HG03175 (cell line): Measurements from ENCODE around the gene GPER1.

Source experiments
- ATAC-seq: cut with Tn5 transposase; IDR thresholded peaks from one replicate; pipeline ENCODE4 v1.9.1; 2021; ENCODE audit warnings: mild to moderate bottlenecking, moderate library complexity; ENCODE audit not compliant: unreplicated experiment

The GPER1 gene

DNA sequence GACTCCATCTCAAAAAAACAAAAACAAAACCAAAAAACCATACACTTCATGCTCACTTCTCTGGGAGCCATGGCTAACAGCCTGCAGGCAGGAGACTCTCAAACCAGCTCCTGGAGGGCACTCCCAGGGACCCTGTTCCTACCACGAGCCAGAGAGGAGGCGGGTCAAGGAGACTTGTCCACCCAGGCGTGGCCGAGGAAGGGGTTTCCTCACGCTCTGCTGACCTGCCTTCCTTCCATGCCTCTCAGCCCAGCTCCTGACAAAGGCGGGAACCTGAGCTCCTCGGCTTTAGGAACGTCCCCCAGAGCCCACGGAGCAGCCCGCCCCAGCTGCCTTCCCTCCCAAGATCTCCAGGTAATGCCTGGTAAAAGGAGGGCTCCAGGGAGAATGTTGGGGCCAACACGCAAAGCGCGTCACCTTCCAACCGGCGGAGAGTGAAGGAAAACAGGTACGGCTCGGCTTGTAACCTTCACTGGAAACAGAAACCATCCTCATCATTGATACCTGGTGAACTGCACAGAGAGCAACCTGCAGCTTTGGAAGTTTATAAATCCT, 34.0 kb upstream of the GPER1 start:
- ATAC-seq, result no peak

DNA sequence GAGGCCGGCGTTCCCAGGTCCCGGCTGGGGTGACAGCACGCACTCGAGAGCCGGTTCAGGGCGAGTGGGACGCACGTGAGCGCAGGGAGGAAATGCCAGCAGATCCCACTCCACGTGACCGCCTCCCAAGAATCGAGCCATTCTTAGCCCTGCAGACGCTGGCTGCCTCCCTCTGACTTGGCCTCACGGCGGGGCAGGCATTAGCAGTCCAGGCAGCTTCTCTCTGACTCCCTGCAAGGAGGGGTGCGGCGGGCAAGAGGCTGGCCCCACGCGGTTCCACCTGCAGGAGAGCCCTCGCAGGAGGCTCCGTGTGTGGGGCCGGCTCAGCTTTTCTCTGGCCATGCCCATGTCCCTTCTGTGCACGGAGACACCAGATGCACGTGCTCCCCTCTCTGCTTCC, 33.5 kb upstream of the GPER1 start:
- no peak for ATAC-seq

DNA sequence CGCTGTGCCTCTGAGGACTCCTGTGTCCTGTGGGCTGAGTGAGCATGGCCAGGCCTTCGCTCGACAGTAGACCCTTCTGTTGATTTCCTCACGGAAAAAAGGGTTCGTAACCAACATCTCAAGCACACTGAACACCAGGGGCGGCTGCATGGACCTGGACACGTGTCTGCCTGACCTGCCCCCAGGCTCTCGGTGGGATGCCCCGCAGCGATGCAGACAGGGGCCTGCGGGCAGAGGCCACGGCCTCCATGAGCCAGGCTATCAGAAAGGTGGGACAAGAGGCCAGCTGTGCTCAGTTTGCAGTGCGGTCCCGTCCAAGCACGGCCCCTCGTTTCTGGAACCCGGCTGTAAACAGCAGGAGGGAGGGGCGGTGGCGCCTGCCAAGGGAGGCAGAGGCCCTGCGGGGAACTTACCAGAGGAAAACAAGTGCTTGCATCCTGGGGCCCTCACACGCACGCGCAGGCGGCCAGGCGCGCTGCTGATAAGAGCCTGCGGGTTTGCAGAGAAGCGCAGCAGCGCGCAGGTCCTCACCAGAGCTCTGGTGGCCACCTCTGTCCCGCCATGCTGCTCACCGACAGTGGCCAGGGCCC, 33.0 kb upstream of the GPER1 start:
- ATAC-seq, result no peak

DNA sequence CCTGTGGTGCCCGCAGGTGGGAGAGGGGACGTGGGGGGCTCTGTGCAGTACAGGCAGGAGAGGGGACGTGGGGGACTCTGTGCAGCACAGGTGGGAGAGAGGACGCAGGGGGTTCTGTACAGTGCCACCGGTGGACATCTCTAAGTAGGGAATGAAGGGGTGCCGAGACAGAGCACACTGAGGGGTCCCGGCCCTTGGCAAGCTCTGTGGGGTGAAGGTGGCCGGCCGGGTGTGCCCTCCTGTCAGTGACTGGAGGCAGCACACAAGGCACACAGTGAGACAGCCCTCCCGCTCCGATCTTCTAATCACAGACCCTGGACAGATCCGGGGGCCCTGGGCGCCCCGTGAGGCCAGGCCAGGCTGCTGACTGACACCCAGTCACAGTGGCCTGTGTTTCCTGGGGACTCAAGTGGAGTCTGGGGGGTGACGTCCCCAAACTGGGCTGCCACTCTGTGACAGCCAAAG, 32.4 kb upstream of the GPER1 start:
- no peak for ATAC-seq

DNA sequence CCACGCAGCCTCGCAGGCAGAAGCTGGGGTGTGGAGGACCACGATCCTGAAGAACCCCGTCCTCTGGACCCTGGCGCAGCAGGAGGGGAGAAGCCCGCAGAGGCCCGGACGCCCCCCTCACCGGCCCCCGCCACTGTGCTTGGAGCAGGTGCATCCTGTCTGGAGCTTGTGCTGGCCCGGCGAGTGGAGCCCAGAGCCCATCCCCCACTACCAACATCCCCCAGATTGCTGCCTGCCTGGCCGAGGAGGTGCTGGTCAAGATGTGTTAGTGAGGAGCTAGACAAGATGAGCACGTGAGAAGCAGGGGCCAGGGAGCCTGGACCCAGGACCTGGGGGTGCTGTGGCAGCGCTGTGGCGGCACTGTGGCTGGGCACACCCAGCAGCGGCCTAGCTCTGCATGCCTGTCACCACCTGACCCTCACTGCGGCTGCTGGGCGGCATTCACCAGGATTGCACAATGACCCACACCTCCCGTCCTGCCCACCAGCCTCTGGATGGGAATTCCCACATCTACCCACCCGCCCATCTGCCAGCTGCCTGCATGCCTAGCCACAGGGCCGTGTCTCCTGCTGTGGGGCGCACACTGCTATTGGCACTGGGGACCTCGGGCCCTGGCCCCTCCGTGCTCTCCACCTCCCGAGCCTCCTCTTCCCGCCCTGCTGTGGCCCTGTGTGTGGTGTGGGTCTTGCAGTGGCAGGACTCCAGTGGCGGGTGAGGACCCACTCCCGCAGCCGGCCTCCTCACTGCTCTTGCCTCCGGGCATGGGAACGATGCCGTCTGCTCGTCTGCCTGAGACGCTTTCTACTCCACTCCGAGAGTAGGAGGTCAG, 31.7 kb upstream of the GPER1 start:
- no peak for ATAC-seq

DNA sequence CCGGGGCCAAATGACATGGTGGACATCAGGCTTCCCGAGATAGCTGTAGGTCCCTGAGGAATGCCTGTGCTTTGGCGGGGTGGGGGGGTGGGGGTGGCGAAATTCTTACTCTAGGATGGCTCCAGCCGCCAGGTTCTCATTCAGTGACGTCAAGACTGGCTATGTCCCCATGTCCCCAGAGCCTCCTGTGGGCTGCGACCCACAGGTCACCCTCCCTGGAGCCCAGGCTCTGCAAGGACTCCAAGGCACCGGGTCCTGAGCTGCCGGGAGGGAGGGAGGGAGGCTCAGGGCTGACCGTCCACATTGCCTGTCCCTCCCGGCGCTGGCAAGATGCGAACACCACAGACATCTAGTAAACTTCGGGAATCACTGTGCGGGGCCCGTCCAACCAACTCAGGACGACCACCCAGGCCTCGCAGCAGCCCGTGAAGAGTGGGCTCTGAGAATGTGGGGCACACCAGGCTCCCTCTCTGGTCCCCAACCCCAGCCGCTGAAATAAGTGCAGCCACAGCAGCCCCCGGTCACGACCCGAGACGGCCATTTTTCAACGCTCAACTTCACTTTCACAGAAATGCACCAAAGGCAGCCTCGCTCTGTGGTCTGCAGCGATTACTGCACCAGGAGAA, 31.0 kb upstream of the GPER1 start:
- ATAC-seq, result no peak

DNA sequence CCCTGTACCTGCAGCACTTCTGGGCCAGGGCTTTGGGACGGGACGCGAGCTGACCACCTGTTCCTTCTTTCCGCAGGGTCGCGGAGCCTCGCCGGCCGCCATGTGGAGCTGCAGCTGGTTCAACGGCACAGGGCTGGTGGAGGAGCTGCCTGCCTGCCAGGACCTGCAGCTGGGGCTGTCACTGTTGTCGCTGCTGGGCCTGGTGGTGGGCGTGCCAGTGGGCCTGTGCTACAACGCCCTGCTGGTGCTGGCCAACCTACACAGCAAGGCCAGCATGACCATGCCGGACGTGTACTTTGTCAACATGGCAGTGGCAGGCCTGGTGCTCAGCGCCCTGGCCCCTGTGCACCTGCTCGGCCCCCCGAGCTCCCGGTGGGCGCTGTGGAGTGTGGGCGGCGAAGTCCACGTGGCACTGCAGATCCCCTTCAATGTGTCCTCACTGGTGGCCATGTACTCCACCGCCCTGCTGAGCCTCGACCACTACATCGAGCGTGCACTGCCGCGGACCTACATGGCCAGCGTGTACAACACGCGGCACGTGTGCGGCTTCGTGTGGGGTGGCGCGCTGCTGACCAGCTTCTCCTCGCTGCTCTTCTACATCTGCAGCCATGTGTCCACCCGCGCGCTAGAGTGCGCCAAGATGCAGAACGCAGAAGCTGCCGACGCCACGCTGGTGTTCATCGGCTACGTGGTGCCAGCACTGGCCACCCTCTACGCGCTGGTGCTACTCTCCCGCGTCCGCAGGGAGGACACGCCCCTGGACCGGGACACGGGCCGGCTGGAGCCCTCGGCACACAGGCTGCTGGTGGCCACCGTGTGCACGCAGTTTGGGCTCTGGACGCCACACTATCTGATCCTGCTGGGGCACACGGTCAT, 30.3 kb upstream of the GPER1 start:
- no peak for ATAC-seq

DNA sequence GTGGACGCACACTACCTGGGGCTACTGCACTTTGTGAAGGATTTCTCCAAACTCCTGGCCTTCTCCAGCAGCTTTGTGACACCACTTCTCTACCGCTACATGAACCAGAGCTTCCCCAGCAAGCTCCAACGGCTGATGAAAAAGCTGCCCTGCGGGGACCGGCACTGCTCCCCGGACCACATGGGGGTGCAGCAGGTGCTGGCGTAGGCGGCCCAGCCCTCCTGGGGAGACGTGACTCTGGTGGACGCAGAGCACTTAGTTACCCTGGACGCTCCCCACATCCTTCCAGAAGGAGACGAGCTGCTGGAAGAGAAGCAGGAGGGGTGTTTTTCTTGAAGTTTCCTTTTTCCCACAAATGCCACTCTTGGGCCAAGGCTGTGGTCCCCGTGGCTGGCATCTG, 29.6 kb upstream of the GPER1 start:
- no peak for ATAC-seq

DNA sequence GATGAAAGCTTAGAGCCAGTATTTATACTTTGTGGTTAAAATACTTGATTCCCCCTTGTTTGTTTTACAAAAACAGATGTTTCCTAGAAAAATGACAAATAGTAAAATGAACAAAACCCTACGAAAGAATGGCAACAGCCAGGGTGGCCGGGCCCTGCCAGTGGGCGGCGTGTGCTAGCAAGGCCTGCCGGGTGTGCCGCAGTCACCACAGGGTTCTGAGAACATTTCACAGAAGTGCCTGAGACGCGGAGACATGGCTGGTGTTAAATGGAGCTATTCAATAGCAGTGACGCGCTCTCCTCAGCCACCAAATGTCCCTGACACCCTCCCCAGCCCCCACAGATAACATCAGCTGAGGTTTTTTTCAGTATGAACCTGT, 29.1 kb upstream of the GPER1 start:
- no peak for ATAC-seq

DNA sequence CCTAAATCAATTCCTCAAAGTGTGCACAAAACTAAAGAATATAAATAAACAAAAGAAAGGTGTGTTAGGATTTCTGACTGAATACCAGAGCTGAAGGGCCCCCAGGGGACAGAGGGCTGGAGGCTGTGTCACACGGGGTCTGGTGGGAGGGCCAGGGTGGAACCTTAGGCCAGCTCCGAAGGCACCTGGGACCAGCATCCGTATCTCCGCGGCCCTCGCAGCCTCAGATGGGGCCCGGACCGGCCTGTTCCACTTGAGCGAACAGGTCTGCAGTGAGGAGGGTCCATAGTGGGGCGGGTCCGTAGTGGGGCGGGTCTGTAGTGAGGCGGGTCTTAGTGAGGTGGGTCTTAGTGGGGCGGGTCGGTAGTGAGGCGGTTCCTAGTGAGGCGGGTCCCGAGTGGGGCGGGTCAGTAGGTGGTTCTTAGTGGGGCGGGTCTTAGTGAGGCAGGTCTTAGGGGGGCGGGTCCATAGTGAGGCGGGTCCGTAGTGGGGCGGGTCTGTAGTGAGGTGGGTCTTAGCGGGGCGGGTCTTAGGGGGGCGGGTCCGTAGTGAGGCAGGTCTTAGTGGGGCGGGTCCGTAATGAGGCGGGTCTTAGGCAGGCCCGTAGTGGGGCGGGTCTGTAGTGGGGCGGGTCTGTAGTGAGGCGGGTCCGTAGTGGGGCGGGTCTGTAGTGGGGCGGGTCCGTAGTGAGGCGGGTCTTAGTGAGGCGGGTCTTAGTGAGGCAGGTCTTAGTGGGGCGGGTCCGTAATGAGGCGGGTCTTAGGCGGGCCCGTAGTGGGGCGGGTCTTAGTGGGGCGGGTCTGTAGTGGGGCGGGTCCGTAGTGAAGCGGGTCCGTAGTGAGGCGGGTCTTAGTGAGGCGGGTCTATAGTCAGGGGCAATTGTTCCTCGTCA, 28.5 kb upstream of the GPER1 start:
- ATAC-seq, result no peak

DNA sequence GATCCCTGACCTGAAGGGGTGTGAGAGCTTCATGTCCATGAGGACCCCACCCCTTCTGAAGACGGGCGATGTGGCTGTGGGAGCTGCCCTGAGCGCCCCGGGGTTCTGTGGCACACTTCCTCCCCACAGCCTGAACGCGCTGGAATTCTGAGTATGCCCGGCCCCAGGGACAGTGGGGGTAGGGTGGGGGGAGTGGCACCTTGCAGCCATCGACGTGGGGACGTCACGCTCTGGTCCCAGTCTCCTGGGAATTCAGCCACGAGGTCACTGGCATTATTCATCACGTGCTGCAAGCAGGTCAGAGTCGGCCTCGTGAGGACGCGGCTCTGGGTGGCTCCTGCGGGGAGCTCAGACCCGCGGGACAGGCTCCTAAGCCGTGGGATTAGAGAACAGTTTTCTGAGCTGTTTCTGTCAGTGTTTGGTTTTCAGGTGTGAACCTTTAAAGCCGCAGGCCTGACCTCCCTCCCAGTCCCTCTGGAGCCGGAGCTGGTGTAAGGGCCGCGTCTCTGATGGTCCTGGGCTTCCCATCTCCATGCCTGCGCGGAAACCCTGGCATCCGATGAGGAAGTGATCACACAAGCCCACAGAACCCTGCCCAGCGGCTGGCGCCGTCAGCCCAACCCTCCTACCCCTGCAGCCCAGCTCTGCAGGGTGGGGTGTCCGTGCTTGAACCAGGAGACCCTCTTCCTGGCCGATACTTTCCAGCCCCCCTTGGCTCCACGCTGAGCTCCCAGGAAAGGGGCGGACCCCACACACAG, 27.4 kb upstream of the GPER1 start:
- no peak for ATAC-seq

DNA sequence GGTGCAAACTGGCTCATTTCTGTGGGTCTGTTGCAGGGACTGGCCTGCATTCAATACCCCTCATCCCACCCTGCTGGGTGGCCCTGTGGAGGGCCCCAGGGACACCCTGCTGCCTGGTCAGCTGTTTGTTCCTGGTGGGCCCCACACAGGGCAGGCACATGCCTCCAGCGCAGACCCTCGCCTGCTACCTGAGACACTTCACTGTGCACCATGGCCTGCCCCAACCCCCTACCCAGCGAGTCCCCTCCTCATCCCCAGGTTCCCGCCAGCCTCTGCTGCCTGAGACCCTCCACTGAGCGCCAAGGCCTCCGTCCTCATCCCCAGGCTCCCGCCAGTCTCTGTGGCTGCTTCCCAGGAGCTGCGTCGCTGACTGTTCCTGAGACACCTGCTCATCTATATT, 26.7 kb upstream of the GPER1 start:
- ATAC-seq, result no peak

DNA sequence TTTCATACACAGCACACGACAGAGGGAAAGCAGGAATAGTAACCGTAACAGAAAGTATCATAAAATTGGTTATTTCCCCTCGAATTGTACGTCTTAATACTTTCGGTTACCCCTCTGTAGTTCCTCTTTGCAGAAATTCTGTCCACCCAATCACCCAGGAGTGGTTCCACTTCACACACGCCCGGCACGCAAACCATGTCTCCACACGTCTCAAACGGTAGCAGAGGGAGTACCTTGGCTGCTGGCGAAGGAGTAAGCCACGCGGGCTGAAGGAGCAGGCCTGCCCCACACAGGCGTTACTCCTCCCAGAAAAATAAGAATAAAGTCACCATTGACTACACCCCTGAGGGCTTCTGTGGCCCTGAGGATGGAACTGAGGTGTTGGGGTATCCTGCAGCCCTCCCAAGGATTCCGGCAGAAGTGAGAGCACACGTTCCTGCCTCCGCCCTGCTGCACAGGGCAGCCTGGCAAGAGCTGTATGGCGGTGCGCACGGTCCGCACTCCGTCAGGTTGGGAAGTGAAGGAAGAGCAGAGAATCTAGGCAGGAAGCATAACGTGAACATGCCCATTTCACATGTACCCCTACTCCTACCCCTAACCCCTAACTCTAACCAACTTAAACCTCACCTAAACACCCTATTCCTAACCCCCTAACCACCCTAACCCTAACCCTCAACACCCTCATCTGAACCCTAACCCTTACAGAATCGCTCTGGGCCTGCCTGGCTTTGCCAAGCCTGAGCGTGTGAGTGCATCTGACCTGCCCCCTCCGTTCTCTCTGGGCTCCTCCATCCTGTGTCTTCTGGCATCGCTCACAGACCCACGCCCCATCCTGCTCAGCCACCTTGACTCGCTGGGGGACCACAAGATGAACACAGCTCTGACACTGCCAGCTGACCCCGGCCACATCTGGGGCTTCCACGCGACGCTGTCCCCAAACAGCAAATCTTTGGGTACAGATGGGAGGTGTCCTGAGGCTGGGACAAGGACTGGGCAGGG, 25.3 kb upstream of the GPER1 start:
- ATAC-seq, result peak; percentile 51

DNA sequence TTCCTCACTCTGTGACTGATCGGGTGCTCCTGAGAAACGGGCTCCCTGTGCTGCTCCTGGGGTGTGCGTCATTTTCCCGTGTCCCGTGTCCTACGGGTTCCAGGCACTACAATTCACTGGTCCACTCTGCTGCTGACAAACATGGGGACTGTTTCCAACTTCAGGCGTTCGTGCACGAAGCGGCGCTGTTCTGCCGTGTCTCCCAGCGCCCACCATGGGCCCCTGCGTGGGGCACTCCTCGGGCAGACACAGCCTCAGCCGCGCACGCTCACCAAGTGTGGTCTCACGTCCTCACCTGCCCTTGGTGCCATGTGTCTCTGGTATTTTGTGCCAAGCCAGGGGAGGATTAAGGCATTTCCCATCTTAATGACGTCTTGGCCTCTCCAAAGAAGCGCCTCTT, 24.6 kb upstream of the GPER1 start:
- ATAC-seq, result no peak

DNA sequence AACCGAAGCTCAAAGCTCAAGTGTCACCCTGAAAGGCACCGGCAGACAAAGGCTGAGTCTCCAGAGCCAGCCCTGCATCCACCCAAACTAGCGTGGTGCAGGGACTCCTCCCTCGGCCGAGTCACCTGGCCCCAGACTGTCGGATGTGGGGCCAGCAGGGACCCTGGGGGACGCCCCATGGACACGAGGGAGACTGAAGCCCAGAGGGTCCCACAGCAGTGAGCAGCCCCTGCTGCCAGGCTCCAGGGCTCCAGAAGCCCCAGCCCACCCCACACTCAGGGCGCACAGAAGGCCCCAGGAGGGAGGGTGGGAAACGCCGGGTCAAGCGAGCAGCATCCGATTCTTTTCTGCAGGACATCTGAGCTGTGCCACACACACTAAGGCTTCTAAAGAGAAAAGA, 23.3 kb upstream of the GPER1 start:
- no peak for ATAC-seq

DNA sequence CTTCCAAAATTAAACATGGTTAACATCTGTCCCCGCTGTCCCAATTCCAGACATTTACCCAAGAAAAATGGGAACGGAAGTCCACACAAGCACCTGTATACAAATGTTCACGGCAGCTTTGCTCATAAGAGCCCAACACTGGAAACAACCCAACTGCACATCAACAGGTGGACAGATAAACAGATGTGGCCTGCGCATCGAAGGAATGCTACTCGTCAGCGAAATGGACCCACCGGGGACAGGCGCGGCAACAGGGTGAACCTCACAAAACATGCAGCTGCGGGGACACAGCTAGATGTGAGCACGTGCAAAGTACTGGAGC, 22.7 kb upstream of the GPER1 start:
- no peak for ATAC-seq

DNA sequence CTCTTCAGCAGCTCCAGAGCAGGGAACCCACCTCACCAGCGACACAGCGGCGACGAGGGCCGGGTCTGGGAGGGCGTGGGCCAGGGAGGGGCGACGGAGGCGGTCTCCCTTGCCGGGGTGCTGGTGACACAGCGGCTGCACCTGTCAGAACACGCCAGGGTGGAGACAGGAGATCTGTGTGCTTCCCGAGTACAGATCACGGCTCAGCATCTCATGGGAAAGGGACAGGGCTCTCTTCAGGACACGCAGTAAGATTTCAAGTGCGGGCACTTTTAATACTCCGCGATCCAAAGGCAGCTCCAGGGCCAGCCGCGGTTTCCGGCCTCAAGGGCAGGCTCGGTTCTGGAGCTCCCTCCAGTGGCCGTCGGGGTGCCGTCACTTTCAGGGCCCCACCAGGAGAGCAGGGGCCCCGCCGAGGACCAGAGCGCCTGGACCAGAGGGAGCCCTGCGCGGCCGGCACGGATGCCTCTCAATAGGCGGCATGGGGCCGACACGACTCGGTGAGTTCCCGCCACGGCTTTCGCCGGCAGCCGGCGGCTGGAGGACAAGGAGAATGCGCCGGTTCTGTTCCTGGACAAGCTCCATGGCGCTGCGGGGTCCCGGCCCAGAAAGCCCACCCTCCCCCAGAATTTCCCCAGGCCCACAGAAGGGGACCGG, 22.2 kb upstream of the GPER1 start:
- peak; percentile 70 for ATAC-seq

DNA sequence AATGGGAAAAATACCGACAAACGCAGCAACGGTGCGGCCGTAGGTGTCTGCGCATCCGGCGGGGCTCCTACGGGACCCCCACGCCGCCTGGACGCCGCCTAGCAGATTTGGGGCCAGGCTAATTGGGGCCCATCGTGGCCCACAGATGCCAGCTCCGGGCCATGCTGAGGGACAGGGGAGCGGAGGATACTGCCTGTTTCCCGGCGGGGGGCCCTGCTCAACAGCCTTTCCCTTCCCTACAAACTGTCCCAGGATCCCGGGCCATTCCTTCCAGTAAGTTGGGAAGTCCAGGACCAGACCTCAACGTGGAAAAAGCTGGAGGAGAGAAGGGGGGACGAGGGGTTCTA, 21.7 kb upstream of the GPER1 start:
- ATAC-seq, result no peak
